Stomach (tissue), 4 donors: Measurements from ENCODE around the gene LYZL2.

Source experiments
- CTCF ChIP-seq, 7 experiments: fragments of 450-650 bp in 4 of 7; fragments of 200-600 bp in 3 of 7; sonication (generic) in 3 of 7; IDR thresholded peaks; one replicate each; pipeline ENCODE4 v1.5.1; 2016 to 2019; ENCODE audit warnings: antibody characterized with exemption in 7 of 7, control low read depth in 2 of 7, mild to moderate bottlenecking in 1 of 7
- EP300 ChIP-seq: sonication (generic); formaldehyde crosslinking; IDR thresholded peaks from one replicate; pipeline ENCODE4 v1.6.1; 2017; ENCODE audit warnings: antibody characterized with exemption

DNA sequence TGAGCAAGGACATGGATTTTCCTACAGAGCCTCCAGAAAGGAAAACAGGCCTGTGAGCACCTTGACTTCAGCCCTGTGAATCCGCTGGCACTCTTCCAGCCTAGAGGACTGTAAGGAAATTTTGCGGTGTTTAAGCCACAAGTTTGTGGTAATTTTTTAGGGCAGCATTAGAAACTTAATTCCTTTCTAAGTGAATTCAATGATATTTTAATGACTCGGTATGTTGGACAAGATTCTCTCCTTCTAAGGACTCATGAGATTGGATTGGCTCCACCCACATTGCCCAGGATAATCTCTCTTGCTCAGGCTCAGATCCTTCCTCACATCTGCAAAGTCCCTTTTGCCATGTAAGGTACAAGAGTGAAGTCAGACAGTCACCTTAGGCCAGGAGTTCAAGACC lies 4.5 kb downstream of the LYZL2 start:
- TF ChIP-seq CTCF (IDR thresholded peaks at IDR 0.05) = no peak
- TF ChIP-seq EP300 = no peak
